22Rv1 (cell line): ENCODE data around the gene IFT88.

ENCODE experiments used
- CTCF ChIP-seq: fragments of 450-650 bp; IDR thresholded peaks from 2 replicates; pipeline ENCODE4 v1.5.1; 2017; ENCODE audit warnings: mild to moderate bottlenecking
- ZFX ChIP-seq: fragments of 450-650 bp; IDR thresholded peaks from 2 replicates; pipeline ENCODE4 v1.6.1; 2017; ENCODE audit warnings: antibody characterized with exemption, borderline replicate concordance

- TF ChIP-seq CTCF (no peak), ZFX (no peak)
These were observed 40.3 kb upstream of the IFT88 start for GRCh38 chr13:20526664-20527063.
